ENCODE data around the gene USP13.

The USP13 gene

DNA sequence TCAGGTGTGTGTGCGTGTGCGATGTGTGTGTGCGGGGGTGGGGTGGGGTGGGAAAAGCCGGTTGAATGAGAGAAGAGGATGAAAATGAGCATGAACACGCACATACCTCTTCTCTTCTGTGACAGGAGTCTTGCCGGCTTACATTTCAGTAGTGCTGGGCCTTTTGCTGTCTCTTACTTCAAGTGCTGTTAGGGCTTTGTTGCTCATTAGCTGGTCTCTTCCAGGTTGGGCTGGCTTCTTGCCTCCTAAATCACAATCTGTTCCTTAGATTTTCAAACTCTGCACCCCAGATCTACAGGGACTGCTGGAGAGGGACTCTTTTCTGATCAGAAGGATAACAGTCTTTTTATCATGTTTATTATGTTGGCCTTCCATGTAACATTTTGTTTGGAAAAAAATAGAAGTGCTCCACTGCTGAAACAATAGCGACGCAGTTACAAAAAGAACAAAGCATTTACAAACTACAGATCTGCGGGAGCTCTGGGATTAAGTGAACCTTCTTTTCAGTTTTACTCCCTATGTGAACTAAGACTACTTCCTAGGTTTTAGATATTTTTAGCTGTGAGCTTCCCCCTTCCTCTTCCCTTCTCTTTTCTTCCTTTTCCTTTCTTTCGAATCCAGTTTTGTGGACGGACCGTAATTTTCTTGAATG lies 48.5 kb downstream of the USP13 start:
- no peak for DNase-seq

DNA sequence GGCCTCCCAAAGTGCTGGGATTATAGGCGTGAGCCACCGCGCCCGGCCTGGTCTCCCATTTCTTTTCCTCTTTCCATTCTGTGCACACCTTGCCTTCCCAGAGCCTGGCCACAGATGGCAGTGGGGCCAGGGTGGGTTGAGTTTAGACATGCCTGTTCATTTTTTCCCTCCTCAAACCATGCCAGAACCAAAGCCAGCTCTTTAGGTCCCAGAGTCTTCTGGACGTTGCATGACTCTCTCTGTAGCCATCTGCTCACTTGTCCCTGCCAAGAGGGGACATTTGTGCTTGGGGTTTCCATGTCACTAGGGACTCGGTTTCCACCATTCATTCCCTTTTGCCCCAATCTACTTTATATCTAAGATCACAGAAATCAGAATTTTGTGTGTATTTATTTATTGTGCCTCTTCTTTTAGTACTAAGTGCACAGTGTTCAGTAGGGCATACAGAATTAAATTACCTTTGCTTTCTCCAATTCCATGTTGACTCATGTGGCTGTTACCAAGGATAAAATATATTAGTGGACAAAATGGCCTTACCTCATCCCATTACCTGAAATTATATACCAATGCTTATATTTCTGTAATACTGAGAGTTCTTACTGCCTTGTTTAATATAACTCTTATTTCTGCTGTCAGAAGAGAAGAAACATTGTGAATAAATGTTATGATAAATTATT lies 49.6 kb downstream of the USP13 start:
- no peak for DNase-seq

DNA sequence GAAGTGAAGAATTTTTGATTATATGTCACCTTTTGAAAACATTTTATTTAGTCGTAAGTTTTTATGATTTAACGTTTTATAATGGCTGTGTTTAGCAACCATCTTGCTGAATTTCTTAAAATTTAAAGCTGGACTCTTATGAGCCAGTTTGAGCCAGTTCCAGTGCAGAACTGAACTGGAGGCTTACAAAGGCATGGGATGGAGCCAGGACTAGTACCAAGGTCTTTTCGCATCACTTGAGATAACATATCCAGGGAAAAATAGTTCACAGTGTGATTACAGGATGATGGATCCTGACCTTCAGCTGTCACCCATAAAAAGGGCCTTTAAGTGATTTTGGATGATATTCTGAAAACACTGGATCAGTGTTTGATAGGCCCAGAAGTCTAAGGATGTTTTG lies 51.0 kb downstream of the USP13 start:
- no peak for DNase-seq

DNA sequence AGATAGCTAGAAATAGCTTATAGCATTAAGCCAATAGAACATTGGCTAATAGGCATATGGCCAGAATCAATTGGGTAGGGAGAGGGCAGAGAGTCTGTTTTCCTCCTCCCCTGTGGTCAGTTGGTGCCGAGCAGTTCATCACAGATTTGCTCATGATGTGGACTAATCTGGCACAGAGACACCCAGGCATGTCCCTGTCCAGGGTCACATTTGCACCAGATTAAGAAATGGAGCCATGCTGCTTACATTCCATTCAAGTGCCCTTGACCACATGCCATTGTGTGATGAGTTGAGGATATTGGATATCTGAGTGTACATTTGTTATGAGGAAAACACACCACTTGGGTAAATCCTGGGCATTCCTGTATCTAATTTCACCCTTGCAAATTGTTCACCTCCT lies 53.4 kb downstream of the USP13 start:
- DNase-seq, result no peak

DNA sequence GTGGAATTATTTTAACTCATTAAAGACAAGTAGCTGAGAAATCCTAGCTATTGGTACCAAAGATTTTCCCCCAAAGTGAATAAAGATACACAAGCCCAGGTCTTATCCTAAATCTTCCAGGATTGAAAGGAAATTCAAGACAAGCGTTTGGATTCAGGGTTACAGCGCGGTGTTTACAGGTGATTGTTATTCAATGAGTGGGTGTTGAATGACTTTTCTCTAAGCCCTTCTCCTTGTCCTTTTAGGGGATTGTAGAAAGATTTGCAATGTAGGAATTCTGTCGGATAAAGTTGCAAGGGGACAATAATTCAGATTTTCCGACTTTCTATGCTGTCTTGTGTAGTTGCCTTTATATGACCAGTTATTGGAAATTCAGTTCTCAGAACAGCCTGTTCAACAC lies 57.2 kb downstream of the USP13 start:
- no peak for DNase-seq

DNA sequence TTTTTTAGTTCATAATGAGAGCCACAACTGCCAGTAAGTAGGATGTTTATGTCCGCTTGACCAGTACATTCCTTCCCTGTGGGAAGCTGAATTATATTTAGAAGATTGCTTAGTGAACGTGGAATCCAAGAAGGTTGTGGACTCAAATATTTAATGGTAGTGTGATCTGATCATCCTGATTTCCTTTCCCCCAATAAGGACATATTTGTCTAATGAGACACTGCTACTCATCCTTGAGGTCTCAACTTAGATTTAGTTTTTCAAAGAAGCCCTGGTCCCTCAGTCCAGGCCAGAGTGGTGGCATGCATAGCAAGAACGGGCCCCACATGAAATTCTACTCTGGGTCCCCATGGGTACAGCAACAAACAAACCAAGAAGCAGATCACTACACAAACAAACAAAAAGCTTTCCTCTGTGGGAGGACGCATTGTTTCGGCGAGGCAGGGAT lies 60.8 kb downstream of the USP13 start:
- no peak for DNase-seq

DNA sequence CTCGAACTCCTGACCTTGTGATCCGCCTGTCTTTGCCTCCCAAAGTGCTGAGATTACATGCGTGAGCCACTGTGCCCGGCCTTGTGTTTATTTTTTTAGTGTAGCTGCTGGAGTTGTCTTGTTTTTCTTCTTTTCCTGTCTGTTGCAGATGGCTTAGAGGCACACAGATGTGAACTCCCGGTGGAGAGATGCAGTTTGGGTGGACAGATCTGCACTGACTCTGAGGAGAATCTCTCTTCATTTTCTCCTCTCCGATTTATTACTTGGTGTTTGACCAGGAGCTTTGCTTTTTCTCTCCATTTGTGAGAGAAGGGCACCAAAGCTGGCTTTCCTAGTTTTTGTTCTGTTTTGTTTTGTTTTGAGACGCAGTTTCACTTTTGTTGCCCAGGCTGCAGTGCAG lies 62.7 kb downstream of the USP13 start:
- DNase-seq, result no peak

DNA sequence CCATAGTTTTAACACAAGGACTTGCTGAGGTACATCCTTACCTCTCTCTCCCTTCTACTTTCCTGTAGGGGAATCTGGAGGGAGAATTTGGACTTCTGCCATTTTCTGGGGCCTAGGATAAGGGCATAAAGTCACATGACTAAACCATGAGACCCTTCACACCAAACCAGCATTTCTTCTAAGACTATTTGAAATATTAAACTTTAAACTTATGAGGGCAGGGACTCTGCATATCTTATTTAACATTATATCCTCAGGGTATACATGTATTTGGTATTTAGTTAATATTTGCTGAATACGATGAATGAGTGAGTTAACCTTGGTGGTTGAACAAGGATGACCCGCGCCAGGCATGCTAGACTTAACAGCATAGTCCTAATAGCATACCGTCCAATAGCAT lies 63.4 kb downstream of the USP13 start:
- no peak for DNase-seq

DNA sequence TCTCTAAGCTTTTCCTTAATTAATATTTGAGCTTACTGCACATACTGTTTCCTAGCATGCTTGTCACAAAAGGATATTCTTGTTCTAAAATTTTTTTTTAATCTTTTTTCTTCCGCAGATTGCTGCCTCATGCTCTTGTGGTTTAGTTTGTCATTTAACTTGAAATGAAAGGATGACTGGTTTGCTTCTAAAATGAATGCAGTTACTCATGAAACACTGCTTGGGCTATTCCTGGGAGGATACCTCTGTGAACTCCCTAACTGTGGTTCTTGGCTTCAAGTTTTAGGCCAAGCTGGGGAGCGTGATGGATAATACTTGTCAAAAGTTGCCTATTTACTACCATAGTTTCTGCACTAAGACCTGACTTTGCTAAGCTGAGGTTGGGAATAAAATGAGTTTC lies 64.0 kb downstream of the USP13 start:
- no peak for DNase-seq

DNA sequence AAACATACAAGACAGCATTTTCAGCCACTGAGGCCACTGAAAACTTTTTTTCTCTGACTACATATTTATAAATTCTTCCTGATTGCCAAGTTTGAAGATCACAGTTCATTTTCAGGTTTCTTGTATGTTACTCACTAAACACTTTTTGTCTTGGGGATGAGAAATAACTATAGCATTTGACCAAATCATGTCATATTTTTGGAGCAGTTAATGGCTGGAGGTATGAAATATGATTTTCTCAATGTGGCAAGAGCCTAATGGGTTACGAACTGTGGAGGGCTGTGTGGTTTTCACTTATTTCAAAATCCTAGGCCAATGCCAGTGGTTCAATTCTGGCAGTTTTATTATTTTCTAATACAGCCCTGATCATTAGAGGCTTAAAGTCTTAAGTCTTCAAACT lies 64.4 kb downstream of the USP13 start:
- DNase-seq, result no peak

DNA sequence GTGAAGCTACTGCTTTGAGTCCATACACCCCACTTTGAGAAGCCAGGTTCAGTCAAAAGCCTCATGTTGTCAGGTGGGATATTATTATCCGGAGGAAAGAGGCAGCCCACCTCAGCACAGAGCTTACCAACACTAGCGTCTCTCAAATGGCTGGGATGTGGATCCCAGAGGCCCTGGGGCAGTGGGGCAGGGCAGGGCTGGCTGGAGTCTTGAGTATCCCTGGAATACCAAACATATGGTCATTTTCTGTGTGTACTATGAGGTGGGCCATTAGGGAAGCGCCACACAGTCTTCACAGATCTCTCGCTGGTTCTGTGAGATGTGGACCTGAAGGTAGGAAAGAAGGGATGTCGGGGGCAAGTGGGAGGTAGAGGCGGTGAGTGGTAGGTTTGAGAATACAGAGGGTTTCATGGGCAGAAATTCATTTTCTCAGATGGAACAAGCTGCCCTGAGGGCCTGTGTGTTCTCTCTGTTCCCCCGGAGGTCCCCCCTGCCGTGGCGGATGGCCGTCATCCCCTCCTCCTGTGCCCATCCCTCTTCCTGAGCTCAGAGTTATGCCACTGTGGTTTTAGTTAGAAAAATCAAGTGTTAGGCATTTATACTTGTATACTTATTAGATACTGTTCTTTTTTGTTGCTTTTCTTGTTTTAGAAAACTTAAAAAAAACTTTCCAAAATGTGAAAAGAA lies 66.4 kb downstream of the USP13 start:
- DNase-seq, result no peak

DNA sequence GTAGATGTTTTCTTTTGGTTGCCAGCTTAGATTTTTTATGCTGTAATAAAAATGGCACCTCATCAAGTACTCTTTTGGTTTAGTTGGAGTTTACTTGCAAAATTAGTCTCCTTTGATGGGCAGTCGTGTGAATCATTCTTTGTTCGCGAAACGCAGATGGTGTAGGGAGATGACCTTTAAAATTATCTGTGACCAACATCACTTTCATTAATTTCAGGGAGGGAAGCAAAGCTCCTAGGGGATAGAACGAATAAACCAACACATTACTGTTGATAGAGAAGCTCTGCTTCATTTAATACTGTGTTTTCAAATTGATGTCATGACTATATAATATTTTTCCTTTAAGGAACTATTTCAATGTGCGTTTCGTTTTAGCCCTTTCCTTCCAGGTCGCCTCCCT lies 67.4 kb downstream of the USP13 start:
- DNase-seq, result no peak

DNA sequence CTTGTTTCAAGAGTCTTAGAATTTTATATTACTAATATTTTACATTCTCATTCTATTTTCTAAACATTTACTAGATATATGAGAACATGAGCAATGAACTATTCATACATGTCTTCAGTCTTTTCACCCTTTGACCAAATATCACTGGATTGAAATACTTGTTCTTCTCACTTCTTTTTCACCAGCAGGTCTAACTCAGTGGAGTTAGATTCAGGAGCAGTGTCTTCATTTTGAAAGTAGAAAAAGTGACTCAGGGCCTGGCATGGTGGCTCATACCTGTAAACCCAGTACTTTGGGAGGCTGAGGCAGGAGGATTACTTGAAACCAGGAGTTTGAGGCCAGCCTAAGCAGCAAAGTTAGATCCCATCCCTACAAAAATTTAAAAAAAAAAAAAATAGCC lies 70.8 kb downstream of the USP13 start:
- no peak for DNase-seq

DNA sequence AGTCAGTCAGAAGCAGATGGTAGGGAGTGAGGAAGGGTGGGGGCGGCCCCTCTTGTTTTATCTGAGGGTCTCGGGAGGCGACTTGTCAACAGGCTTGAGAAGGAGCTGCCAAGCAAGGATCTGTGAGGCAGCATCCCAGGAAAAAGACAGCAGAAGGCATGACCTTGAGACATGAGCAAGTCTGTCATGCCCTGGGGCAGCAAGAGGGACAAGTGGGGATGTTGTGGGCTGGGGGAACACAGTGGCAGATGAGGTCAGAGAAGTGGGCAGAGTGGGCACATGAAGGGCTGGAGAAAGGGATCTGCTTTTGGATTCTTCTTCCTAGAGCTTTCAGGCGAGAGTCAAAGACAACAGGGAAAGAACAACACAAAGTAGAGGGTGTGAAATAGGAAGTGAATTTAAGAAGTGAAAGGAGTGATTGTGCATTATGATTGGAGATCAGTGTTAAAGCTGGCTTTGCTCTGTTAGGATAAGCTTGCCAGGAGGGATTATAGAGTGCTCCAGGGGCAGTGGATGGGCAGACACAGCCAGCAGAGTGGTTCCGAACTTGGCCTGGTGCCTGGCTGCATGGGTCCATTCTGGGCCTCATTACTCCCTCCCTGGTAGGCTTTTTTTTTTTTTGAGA lies 73.3 kb downstream of the USP13 start:
- DNase-seq, result no peak

DNA sequence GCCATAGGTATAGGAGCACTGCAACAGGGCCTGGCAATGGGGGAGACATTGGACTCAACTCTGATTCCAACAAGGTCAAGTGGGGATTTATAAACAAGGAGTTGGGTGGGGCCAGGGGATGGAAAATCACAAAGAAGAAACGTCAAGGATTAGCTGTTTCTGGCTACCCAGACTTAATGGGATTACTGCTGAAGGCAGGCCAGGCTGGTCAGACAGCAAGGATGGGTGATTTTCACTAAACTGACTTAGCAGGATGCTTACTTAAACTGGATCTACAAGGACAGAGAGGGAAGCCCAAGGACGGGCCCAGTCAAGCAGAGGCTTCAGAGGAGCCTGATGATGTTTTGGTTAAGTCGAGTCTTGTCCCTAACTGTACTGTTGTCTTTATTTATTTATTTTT lies 76.2 kb downstream of the USP13 start:
- no peak for DNase-seq

DNA sequence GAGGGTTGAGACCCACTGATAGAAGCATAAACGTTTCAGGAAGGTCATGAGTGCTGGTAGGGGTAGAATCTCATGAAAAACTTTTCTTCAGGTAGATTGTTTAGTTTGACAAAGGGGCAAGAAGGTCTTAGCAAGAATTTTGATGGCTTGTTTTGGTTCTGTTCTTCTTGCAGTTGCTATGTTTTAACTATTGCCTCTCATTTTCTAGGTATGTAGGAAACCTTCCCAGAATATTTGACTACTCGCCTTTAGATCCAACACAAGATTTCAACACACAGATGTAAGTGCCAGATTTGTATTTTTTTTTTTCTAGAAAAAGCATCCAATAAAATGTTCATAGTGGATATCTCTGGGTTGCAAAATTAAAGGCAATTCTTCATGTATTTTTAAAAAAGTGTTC lies 77.1 kb downstream of the USP13 start:
- no peak for DNase-seq

DNA sequence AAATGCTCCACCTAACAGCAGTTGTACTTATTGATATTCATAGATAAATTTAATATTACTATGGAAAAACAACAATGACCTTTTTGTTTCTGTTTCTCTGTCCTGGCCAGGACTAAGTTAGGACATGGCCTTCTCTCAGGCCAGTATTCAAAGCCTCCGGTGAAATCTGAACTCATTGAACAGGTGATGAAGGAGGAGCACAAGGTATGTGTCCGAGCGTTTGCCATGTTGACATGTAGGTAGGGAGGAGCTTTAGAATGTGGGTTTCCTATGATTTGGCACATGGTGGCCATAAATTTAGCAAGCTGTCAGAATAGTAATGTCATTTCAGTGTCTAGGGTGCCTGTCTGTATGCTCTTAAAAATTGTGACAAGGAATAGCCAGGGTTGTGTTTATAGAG lies 77.7 kb downstream of the USP13 start:
- no peak for DNase-seq

DNA sequence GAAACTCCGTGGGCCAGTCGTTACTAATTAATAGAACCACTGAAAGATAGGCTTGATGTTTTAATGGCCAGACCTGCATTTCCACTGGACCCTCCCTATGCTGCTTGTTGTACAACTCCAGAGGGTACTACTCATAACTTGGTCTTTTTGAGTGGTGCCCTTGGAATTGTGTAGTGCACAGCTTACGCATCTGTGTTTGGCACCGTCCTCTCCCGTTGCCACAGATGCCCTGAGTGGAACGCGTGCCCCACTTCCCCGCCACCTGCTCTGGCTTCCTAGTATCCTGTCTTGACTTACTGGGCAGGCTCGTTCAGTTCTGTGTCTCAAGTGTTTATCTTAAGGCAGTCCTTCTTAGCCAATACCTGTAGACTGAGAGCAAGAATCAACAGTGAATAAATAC lies 78.7 kb downstream of the USP13 start:
- no peak for DNase-seq

DNA sequence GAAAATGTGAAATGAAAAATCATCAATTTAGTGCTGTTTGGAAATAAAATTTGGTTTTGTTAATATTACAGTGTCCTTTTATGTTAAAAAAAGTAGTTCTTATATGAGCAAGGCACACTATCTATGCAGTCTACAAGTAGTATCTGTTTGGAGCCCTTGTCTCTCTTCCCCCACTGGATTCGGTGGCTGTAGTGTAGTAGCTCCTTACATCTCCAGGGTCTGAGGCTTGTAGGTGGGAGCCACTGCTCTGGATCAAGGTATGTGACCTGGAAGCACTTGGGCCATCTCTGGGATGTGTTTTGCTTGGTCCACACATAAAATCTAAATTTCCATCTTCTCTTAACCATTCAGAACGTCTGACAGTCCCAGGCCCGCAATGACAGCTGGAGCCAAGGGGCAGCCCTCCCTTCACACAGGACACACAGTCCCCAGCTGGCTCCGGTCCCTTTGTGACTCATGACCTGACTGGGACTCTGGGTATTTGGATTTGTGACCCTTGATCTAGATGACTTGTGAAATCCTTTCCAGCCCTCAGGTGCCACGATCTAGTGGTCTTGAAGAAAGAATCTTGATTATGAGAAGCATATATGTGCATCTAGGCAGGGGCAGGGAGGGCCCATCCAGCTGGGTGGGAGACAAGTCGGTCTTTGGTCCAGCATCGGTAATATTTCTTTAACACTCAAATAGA lies 80.0 kb downstream of the USP13 start:
- no peak for DNase-seq

DNA sequence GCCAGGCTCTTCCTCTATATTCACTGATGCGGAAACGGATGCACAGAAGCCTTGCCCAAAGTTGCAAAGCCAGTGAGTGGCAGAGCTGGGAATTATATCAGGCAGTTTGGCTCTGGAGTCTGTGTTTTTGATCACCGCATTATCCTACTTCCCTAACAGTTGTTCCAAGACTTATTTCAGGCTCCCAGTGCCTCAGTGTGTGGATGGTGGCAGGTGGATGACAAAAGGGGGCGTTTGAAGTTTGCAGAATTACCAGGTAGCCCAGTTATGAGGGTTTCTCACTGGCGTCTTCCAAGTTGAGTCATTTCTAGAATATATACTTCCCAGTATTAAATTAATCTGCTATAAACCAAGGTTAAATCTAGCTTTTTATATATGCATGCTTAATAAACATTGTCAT lies 81.0 kb downstream of the USP13 start:
- DNase-seq, result no peak

DNA sequence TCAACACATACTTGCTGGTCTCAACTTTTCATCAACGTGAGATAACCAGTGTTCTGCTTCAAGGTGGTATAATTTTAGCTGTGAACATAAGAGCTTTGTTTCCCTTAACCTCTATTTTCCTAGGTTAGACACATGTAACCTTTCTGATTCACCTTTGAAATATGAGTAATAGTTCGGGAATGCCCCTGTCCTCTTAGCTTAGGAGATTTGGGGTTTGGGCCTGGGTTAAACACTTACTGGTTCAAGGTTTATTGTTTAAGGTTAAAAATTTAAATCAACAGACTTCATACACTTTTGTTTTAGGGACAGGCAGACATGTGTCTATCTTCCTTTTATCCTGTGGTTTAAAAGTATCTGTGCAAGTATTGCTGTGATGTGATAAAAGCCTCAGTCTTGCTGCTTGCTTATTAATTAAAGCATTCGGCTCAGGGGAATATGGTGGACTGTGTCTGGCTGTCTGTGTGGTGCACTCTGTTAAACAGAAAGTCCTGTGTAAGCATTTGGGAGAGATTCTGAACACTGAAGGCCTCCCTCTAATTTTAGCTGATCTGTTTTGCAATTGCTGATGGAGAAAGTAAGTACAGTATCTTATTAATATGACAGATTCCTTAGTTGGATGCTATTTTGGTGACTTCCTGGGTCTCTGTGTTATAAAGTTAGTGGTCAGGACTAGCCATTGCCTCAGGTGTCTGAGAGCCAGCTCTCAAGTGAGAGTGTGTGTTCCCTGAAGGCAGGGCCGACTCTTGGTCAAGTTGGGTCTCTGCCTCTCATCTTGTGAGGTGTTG lies 81.8 kb downstream of the USP13 start:
- no peak for DNase-seq

DNA sequence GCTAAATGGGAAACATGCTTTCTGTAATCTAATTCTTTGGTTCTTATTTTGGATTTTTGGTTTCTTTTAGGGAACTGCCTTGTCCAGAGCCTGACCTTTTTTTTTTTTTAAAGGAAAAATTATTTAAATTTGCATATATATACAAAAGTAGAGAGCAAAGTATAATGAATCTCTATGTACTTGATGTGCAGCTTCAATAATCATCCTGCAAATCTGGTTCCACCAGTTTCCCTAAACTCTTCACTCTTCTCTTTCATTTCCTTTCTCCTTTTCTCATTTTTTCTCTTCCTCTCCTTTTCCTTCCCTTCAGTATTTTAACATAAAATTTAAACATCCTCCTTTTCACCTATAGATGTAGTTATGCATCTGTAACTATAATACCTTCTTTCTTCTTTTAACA lies 82.5 kb downstream of the USP13 start:
- no peak for DNase-seq

DNA sequence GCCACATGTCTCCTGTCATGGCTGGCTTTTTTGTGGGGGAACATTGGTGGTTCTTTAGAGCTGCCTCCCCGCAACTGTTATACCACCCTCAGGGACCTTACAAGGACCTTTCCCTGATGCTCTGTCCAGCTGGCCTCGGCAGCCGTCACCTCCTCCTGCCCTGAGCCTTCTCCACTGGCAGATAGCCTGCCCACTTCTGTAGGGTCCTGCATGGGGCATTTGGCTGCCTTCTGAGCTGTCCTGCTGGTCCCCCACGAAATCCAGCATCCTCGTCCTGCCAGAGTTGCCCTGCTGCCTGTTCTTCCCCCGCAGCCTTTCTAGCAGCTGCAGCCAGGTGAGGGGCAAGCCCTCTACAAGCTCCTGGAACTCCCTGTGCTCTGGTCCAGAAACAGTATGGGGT lies 86.2 kb downstream of the USP13 start:
- no peak for DNase-seq

Measured in NCI-H345 (cell line).